NT2/D1 (cell line): Measurements from ENCODE around the gene BMERB1.

Experiments
- SUZ12 ChIP-seq: IDR thresholded peaks from 2 replicates; pipeline ENCODE4 v1.6.1; 2011; ENCODE audit not compliant: insufficient read length, insufficient read depth; ENCODE audit errors: extremely low read depth
- YY1 ChIP-seq: IDR thresholded peaks from 2 replicates; pipeline ENCODE4 v1.6.1; 2011; ENCODE audit not compliant: insufficient read length, insufficient read depth
- ZNF274 ChIP-seq: IDR thresholded peaks from 2 replicates; pipeline ENCODE4 v1.6.1; 2011; ENCODE audit warnings: mild to moderate bottlenecking, low read depth, low read length

GRCh38 chr16:15553313-15554088 is 119.1 kb downstream of the BMERB1 start:
- no peak for TF ChIP-seq SUZ12
- no peak for TF ChIP-seq ZNF274
- TF ChIP-seq YY1 = no peak
